GM21717 (cell line): Measurements from ENCODE around the gene PKNOX1.
A peak's percentile ranks its signal among the peaks of the same experiment; 100 is the strongest.
"Not testable (repeated sequence)": the region's sequence is repeated elsewhere in the genome, so short reads cannot be mapped to it uniquely, and the experiment has no call there.

ENCODE experiments used
- ATAC-seq: cut with Tn5 transposase; IDR thresholded peaks from one replicate; pipeline ENCODE4 v1.9.1; 2021; ENCODE audit warnings: mild to moderate bottlenecking, moderate library complexity; ENCODE audit not compliant: unreplicated experiment

Gene PKNOX1

GRCh38 chr21:42949094-42949755, 25.1 kb upstream of the PKNOX1 start:
- not testable (repeated sequence) for ATAC-seq

GRCh38 chr21:42951193-42951592, 23.2 kb upstream of the PKNOX1 start:
- ATAC-seq = not testable (repeated sequence)

- ATAC-seq = no peak
Measured at GRCh38 chr21:42956824-42957630, 17.3 kb upstream of the PKNOX1 start.

GRCh38 chr21:42958122-42958521, 16.2 kb upstream of the PKNOX1 start:
- not testable (repeated sequence) for ATAC-seq

- no peak for ATAC-seq
Measured at GRCh38 chr21:42959728-42960127, 14.6 kb upstream of the PKNOX1 start.

- no peak for ATAC-seq
Measured at GRCh38 chr21:42962380-42963007, 11.9 kb upstream of the PKNOX1 start.

GRCh38 chr21:42964086-42964485, 10.3 kb upstream of the PKNOX1 start:
- no peak for ATAC-seq

GRCh38 chr21:42964546-42965210, 9.7 kb upstream of the PKNOX1 start:
- ATAC-seq = no peak

GRCh38 chr21:42965211-42965560, 9.2 kb upstream of the PKNOX1 start:
- no peak for ATAC-seq

GRCh38 chr21:42967616-42968015, 6.7 kb upstream of the PKNOX1 start:
- ATAC-seq = not testable (repeated sequence)

- no peak for ATAC-seq
Measured at GRCh38 chr21:42969193-42969600, 5.2 kb upstream of the PKNOX1 start.

- no peak for ATAC-seq
Measured at GRCh38 chr21:42970946-42971653, 3.3 kb upstream of the PKNOX1 start.

- ATAC-seq = no peak
Measured at GRCh38 chr21:42971897-42972275, 2.5 kb upstream of the PKNOX1 start.

- no peak for ATAC-seq
Measured at GRCh38 chr21:42973309-42973990, 912 bp upstream of the PKNOX1 start.

- ATAC-seq = peak; percentile 15
Measured at GRCh38 chr21:42974832-42975820, 764 bp downstream of the PKNOX1 start.

GRCh38 chr21:42975886-42976608, 1.7 kb downstream of the PKNOX1 start:
- ATAC-seq = no peak

GRCh38 chr21:42980312-42981213, 6.2 kb downstream of the PKNOX1 start:
- ATAC-seq = no peak

- ATAC-seq = no peak
Measured at GRCh38 chr21:42981214-42981523, 6.8 kb downstream of the PKNOX1 start.
